HG03060 (cell line): ENCODE results near the gene RNF39.
"Not testable (repeated sequence)": the region's sequence is repeated elsewhere in the genome, so short reads cannot be mapped to it uniquely, and the experiment has no call there.

Experiments used
- ATAC-seq: cut with Tn5 transposase; IDR thresholded peaks from one replicate; pipeline ENCODE4 v1.9.1; 2021; ENCODE audit warnings: low read depth, moderate number of reproducible peaks; ENCODE audit not compliant: unreplicated experiment

RNF39 gene, protein sequence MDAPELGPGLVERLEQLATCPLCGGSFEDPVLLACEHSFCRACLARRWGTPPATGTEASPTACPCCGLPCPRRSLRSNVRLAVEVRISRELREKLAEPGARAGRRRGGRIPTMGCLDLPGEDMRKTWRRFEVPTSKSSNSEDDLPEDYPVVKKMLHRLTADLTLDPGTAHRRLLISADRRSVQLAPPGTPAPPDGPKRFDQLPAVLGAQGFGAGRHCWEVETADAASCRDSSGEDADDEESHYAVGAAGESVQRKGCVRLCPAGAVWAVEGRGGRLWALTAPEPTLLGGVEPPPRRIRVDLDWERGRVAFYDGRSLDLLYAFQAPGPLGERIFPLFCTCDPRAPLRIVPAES

DNA sequence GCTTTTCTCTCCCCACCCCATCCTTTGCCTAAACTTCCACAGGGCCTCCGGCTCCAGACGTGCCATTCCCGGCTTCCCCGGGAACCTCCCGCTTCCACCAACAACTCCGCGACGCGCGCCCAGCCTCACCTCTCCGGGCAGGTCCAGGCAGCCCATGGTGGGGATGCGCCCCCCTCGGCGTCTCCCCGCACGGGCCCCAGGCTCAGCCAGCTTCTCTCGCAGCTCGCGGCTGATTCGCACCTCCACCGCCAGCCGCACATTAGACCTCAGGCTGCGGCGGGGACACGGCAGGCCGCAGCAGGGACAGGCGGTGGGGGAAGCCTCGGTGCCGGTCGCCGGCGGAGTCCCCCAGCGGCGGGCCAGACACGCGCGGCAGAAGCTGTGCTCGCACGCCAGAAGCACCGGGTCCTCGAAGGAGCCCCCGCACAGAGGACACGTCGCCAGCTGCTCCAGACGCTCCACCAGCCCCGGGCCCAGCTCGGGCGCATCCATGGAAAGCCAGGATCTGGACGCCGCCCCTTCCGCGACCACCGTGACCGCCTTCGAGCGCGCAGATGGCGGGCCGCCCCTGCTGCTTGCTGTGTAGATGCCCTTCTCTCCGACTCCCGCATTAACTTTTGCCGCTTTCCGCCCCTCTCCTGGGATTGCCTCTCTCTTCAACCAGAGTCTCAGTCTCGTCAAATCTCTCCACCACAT lies at the start of gene RNF39:
RNF39 (minus strand) TSS at position 676 of the 696 bp plus-strand sequence; CDS start at position 492, 184 bp downstream.
- no peak for ATAC-seq

DNA sequence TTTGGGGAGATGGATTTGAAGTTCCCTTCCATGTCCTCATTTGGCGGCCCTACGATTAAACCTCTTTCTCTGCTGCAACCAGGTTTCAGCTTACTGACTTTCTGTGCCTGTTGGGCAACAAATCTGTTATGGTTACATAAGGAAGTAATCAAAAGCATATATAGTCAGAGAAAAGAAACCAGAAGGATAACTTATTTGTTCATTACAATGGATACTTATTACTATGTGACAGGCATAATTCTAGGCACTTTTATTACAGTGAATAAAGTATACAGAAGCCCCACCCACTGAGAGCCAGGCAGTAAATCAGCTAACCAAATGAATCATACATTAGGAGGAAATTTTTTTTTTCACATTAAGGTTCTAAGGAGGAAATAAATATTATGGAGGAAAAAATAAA lies 46.9 kb upstream of the RNF39 start:
- no peak for ATAC-seq

DNA sequence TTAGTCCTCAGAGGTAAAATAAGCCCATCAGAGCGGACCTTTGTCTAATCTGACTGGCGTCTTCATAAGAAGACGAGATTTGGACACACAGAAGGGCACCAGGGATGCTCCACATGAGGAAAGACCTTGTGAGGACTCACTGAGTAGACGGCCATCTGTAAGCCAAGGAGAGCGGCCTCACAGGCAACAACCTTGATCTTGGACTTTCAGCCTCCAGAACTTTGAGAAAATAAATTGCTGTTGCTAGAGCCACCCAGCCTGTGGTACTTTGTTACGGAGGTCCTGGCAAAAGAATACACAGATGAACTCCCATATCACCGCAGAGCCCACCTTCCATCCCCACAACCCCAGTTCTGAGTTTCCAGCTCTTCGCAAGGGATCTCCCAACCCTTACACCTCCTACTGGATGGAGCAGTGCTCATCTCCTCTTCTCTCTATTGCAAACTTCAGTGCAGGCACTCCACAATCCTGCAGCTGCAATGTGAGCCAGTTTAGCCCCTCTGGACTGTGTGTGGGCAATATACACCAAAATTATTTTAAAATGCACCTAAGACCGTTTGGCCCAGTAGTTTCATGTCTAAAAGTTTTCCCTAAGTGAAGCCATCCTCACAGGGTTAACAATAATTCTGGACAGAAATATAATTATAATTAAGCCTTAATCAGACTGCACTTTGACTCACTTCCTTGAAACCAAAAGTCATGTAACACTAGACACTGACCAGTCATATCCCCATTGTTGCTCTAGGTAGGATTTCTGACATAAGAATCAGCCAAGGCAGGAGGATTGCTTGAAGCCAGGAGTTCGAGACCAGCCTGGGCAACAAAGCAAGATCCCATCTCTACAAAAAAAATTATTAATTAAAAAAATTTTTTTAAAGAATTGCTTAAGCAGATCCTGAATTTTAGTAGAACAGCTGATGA lies 46.1 kb upstream of the RNF39 start:
- no peak for ATAC-seq

DNA sequence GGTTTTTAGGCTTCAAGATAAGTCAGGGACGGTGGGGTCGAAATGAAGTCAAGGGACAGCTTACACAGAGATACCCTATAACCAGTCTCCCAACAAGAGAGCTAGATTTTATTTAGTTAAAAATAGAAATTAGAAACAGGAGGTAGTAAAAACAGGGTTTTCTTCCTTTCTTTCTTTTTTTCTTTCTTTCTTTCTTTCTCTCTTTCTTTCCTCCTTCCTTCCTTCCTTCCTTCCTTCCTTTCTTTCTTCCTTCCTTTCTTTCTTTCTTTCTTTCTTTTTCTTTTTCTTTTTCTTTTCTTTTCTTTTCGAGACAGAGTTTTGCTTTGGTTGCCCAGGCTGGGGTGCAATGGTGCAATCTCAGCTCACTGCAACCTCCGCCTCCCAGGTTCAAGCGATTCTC lies 43.1 kb upstream of the RNF39 start:
- ATAC-seq, result not testable (repeated sequence)

DNA sequence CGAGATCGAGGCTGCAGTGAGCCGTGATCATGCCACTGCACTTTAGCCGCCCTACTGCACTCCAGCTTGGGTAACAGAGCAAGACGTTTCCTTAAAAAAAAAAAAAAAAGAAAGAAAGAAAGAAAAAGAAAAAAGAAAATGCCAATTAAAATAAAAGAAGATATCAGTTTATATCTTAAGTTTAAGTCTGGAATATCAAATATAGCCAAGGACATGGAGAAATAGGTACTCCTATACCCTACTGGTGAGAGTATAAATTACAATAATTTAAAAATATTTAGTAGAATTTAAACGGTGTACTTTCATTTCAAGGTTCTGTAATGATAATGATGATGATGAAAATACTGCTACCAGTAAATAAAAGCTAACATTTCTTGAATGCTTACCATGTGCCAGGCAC lies 41.2 kb upstream of the RNF39 start:
- ATAC-seq, result no peak

DNA sequence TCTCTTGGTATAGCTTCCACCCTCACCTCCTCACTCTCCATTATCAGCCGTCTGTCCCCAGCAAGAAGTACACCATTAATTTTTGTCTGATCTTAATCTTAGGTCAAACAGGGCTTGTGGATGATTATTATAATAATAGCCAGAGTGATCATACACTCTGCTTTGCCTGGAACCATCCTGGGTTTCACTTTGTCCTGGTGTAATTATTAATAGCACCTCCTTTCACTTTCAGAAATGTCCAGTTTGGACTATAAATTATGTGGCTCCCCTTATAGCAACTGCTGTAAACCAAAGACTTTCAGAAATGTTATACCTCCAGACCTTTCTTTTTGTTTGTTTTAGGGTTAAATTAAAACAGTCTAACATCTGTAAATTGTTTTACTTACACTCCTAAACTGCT lies 38.3 kb upstream of the RNF39 start:
- ATAC-seq, result no peak

DNA sequence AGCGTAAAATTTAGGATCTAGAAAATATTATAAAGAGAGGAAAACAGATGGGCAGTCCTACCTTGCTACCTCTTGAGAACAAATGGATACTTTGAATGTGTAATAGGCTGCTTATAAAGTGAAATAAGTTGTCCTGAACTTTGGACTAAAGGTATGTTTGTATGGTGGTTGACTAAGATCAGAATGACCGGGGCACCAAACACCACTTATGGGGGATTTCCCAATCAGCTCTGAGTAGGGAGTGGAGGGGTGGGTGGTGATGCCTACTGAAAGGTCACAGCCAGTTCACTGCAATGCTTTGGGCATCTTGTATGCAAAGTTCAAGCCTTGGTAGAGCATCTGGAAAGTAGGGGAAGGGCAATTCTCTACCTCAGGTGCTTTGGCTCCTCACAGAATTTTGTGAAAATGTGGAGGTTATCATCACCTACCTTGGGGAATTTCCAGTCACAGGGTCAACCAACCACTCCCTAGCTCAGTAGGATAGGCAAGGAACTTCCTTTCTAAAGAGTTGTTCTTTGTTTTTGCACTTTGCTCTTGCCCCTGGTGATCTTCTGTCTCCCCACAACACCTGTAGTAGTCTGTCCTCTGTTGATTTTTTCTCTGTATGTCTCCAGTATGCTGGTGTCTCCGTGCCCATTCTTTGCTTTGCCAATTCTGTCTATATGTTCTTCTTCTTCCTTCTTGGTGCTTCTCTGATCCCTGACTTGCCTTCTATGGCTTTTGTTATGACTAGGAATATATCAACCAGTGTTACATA lies 37.6 kb upstream of the RNF39 start, which contains the start of gene TRIM31:
TRIM31 (minus strand) TSS at position 88 of the 757 bp plus-strand sequence. CDS start 285 bp downstream, outside the sequence.
- ATAC-seq, result no peak

DNA sequence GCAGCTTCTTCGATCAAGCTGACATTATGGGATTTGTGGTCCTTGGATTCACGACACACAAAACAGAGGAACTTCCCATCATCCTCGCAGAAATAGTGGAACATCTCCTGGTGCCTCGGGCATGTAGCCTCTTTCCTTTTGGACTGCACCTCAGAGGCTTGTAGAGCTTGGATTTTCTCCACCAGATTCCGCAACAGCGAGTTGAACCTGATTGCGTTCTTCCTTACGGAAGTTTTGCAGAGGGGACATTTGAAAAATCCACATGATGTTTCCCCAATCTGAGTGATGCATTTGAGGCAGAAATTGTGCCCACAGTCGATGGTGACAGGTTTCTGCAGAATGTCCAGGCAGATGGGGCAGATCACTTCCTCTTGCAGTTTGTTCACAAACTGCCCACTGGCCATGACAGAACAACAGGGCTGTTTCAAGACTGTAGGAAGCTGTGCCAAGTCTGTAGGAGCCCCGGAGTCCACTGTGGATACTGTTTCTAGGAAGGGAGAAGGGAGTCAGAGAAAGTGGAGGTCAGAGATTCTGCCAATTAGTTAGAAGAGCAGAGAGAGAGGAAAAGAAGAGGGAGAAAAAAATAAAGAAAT lies 36.9 kb upstream of the RNF39 start:
- ATAC-seq, result no peak

DNA sequence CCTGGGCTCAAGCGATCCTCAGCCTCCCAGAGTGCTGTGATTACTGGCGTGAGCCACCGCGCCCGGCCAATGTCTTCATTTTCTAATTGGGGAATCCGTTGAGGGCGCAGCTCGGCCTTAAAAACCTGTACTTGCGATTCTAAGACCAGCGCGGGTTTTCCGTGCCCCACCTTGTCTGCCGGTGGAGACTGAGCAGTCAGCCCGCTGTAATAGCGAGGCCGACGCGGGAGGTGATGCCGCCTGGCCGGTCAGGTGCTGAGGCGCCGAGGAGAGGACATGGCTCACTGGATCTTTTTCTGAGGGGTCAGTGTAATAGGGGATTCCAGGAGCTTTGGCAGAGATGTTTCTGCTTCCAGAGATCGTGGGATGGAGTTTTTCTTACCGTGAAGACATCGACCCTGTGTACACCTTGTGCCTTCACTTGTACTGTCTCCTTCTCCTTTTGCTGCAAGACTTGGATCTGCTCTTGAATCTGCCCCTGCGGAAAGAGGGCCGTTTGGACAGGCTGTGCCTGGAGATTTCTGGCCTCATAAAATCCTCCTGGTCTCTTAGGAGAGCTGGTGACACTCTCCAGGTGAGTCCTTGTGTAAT lies 35.8 kb upstream of the RNF39 start:
- ATAC-seq, result no peak

DNA sequence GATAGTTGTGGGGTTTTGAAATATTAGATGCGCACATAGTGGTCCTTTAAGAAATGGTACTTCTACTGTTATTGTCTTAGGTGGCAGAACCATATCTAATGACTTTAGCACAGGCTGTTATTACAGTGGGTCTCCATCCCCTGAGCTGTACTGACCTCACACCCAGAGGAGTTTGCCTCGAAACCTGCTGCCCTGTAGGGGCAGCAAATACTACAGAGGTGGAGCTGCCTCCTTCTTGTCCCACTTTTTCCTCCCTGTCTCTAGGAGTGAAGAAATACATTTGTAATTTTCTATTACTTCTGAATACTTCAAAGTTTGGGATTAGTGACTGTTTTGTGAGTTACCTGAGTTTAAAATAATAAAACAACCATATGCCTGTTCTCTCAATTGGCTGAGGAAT lies 29.1 kb upstream of the RNF39 start:
- ATAC-seq, result no peak

DNA sequence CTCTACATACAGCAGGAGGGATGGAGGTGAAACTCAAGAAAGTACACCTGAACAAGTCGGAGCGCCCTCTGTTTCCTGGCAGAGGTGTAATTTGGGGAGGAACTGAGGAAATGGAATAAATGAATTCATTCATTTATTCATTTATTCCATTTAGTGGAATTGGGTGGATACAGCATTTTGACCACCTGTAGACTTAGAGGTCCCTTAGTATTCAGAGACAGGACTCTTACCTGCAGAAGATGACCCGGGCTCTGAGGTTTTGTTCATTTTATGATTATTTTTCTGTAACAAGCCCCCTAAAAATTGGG lies 28.3 kb upstream of the RNF39 start:
- no peak for ATAC-seq

DNA sequence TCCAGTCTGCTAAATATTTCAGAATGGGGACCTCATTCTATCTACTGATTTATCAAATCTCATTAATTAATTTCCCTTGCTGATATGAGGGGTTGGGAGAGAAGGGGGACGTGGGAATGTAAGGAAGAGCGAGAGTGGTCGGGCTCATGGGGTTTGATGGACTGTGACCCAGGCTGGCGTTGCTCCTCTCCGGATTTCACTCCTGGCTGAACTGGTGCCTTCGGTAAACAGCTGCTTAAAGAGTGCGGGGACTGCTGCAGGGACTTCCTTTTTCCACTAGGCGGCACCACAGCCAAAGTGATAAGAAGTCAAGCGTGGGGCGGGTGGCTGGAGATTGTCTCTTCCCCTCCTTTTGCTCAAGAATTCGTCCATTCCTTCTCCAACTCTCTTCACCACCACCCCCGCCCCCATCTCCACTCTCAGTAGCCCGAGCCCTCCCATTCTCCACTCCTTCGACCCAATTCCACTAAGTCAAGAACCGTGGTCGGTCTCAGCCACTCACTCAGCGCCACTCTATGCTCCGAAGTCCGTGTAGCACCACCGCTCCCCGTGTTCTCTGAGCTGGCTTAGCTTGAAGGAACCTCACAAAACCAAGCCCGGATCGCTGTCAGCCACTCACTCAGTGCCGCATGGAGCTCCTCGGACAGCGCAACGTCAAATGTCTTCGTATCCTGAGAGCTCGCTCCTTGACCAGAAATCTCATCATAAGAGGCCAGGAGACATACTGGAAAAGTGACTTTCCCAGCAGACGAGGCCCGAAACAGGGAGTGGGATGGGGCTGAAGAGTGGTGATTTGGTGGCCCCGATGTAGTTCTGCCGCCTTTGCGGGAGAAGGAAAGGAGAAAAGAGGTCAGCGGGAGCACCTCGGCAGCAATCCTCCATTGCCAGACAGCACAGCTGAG lies 27.7 kb upstream of the RNF39 start:
- ATAC-seq, result no peak

DNA sequence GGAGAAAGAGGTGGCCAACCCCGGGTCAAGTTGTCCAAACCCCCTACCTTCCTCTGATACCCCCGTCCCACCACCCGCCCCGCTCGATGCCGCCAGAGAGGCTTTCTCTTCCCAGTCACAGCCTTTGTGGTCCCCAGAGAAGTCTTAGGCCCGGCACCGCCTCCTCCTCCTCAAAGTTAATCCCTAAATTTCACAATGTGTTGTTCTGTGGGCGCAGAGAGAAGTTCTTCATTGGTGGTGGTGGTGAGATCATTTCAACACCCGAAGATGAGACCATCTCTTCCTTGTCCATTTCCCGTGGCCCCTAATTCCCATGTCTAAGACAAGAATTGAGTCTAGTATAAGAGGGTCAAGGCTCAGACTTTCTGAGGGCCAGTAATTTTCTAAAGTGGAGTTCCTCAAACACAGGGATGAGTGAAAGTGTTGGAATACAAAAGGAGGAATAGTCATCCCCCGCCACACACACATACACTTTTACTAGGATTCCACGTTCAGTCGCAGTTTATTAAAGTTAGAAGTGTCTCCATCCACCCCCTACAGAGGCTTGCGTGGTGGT lies 26.9 kb upstream of the RNF39 start:
- ATAC-seq, result no peak

DNA sequence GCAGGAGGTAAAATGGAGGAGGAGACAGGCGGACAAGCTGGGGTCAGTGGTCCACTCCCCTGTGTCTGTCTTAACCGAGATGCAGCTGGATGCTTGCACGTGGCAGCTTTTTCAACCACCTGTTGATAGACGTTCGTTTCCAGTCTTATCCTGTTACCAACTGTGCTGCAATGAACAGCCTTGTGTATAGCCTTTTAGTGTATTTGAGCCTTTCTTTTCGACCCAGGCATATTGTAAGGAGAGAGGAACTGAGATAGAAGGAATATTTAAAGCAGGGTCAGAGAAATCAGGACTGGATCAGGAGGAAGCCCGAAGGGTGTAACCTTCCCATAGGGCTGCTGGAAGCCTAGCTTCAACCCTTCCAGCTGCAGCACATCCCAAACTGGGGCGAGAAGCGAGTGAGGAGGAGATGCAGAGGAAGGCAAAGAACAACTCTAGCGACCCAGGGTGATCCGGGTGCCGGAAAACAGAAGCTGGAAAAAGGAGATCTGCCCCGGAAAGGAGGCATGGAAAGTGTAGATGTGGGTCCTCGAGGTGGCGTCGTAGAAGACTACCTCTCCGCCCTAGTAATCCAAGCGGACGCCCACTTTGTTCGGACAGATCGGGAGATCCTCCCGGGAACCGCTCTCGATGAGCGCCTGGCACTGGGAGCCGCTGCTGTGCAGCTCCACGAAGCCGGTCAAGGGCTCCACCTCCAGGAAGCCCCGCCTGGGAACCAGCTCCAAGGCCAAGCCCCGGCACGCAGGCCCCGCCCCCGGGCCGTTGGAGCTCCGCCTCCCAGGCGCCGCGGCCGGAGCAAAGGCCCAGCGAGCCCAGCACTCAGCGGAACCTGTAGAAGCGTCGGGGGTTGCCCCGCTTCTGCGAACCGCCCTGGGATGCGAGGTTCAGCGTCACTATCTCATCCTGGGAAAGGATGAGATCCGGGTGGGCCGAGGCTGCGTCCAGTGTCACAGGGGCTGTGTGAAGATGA lies 26.2 kb upstream of the RNF39 start:
- no peak for ATAC-seq

DNA sequence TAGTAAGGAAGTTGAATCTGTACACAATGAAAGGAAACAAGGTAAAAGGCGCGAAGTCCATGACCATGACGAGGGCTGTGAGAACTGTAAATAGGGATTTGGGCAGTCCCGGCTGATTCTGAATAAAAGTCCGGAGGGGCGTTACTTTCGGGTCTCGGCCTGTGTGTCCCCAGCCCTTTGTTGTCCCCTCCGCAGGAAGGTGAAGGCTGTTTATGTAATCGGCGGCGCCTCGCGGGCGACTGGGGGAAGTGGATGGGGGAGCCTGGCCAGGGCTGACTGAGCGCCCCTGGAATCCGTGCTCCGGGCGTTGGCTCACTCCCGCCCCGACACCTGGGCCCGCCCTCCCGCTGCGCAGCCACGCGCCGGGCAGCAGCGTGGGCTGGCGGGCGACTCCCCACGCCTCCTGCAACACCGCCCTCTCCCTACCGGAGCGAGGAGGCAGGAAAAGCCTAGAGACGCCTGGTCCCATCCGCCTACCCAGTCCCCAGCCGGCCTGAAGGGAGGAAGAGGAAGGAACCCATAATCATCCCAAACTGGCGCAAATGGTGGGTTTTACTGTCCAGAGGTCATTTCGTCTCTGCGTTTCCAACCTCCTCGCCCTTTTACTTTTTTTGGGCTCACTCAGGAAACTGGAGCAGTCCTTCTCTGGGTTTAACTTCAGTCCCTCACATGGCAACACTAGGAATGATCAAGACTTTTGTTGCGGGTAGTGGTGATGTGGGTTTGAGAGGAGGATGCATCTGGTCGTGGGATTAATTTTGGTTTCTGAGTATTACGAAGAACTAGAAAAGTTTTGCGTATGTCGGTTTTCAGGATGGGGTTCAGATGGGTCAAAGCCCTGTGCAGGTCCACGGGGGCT lies 25.2 kb upstream of the RNF39 start:
- no peak for ATAC-seq

DNA sequence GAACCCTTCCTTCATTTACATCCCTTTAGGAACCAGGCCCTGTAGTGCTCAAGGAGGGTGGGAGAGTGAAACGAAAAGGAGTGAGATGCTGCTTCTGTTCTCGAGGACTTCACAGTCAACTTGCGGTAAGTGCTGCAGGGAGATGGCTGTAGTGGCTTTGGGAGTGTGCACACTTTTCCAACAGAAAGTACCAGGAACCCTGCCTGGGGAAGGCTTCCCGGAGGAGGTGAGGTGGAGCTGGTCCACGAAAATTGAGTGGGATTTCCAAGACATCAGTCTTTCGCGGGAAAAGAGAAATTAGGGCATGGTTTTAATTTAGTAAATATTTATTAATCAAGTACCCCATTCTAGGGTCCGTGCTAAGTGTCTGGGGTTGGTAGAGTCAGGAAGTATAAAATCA lies 24.6 kb upstream of the RNF39 start:
- ATAC-seq, result no peak
